ENCODE data around the gene PRM1. TPM values are rescaled to one million over a fixed set of nuclear protein-coding genes. Genes with fewer than 3 reads are reported as not detected.

Gene PRM1
- total and polyA plus RNA-seq, 4 donors: not detected

- TF ChIP-seq RXRA (IDR thresholded peaks at IDR 0.05) (no peak), JUND (IDR thresholded peaks at IDR 0.05) (no peak), HNF4G (IDR thresholded peaks at IDR 0.05) (no peak), FOXA1 (IDR thresholded peaks at IDR 0.05) (no peak), ZBTB33 (IDR thresholded peaks at IDR 0.05) (no peak), TAF1 (conservative IDR thresholded peaks at IDR 0.05) (no peak), CTCF (IDR thresholded peaks at IDR 0.05; ENCODE audit: low read depth, low read length, missing input control) (no peak), RAD21 (IDR thresholded peaks at IDR 0.05) (no peak), EGR1 (IDR thresholded peaks at IDR 0.05; ENCODE audit: low read depth in 2 of 2) (no peak), MAX (IDR thresholded peaks at IDR 0.05) (no peak), REST (IDR thresholded peaks at IDR 0.05) (no peak), FOXA2 (IDR thresholded peaks at IDR 0.05) (no peak), SP1 (IDR thresholded peaks at IDR 0.05) (no peak), ATF3 (IDR thresholded peaks at IDR 0.05) (no peak), HNF4A (conservative IDR thresholded peaks at IDR 0.05) (no peak)
- WGBS: 88% methylated on average over 13 of the region's 13 CpGs
- no peak for DNase-seq (ENCODE audit: low spot score)
- no peaks in the 10 kb centered on the region for H3K27me3 ChIP-seq (ENCODE audit: control insufficient read depth in 4 of 4, insufficient read depth in 4 of 4, low read length in 3 of 4)
- no peaks in the 10 kb centered on the region for H3K9me3 ChIP-seq (ENCODE audit: control insufficient read depth in 4 of 4, low read length in 3 of 4)
- no peak overlapping the region for H3K27ac ChIP-seq (ENCODE audit: low read depth in 1 of 2, low read length in 2 of 2)
- no peaks in the 10 kb centered on the region for H3K36me3 ChIP-seq (ENCODE audit: control insufficient read depth in 4 of 4, insufficient read depth in 3 of 4, low read depth in 1 of 4, low read length in 3 of 4)
- H3K4me1 ChIP-seq (ENCODE audit: control insufficient read depth in 4 of 4, insufficient read depth in 4 of 4, low read length in 3 of 4): peaks cover 2 to 7% (median 5%) of the 10 kb centered on the region in 4 donors
- no peak overlapping the region for H3K4me3 ChIP-seq (ENCODE audit: low read depth in 1 of 3, low read length in 3 of 3)
- no peak overlapping the region for H3K9ac ChIP-seq (ENCODE audit: low read depth in 1 of 2, low read length in 2 of 2)
These were observed 46.0 kb downstream of the PRM1 start for GRCh38 chr16:11234884-11235702.
